ENCODE data around the gene AMBP. TPM values are rescaled to one million over a fixed set of nuclear protein-coding genes. Genes with fewer than 3 reads are reported as not detected.

The AMBP gene
- total RNA-seq, 1 experiment from 2014 or later = 0.20 TPM

- Mint-ChIP-seq H3K4me3 (no peak overlapping the region), H3K9me3 (peaks cover 18 to 20% of the 10 kb centered on the region in 2 experiments), H3K4me1 (peaks cover 7% of the 10 kb centered on the region in 2 experiments), H3K27me3 (ENCODE audit: low read depth) (no peaks in the 10 kb centered on the region), H3K27ac (no peak overlapping the region; a peak in 1 of 7 replicates), H3K36me3 (ENCODE audit: insufficient read depth in 1 of 3, low read depth in 3 of 3) (peaks cover 39 to 62% (median 52%) of the 10 kb centered on the region in 3 experiments)
- no peak overlapping the region for H2BK20ac ChIP-seq (ENCODE audit: low read depth, low read length, poor library complexity, severe bottlenecking)
- H2BK12ac ChIP-seq (ENCODE audit: insufficient read length, low read depth, low read length) = no peak overlapping the region
- H3K9me3 ChIP-seq (ENCODE audit: control insufficient read depth, low read depth, low read length) = no peaks in the 10 kb centered on the region
- no peak overlapping the region for H2BK5ac ChIP-seq (ENCODE audit: insufficient read length, low read length)
- no peak overlapping the region for H2AK5ac ChIP-seq (ENCODE audit: insufficient read length, low read length)
- H3K23me2 ChIP-seq (ENCODE audit: insufficient read length, low read depth, low read length, poor library complexity, severe bottlenecking) = no peaks in the 10 kb centered on the region
- no peaks in the 10 kb centered on the region for H3K4me1 ChIP-seq (ENCODE audit: insufficient read depth, low read length)
- H2BK120ac ChIP-seq (ENCODE audit: low read depth, low read length, poor library complexity, severe bottlenecking) = no peak overlapping the region
- no peak overlapping the region for H2BK15ac ChIP-seq (ENCODE audit: low read depth, low read length)
- DNase-seq = no peak
- H4K5ac ChIP-seq (ENCODE audit: insufficient read length, low read depth, low read length) = no peak overlapping the region
- no peak overlapping the region for H2AFZ ChIP-seq (ENCODE audit: low read length)
- no peak overlapping the region for H3K14ac ChIP-seq (ENCODE audit: insufficient read depth, low read length)
- H3K27ac ChIP-seq (ENCODE audit: insufficient read length, low read depth, low read length) = no peak overlapping the region
- TF ChIP-seq, protein P1, sequence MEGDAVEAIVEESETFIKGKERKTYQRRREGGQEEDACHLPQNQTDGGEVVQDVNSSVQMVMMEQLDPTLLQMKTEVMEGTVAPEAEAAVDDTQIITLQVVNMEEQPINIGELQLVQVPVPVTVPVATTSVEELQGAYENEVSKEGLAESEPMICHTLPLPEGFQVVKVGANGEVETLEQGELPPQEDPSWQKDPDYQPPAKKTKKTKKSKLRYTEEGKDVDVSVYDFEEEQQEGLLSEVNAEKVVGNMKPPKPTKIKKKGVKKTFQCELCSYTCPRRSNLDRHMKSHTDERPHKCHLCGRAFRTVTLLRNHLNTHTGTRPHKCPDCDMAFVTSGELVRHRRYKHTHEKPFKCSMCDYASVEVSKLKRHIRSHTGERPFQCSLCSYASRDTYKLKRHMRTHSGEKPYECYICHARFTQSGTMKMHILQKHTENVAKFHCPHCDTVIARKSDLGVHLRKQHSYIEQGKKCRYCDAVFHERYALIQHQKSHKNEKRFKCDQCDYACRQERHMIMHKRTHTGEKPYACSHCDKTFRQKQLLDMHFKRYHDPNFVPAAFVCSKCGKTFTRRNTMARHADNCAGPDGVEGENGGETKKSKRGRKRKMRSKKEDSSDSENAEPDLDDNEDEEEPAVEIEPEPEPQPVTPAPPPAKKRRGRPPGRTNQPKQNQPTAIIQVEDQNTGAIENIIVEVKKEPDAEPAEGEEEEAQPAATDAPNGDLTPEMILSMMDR (conservative IDR thresholded peaks at IDR 0.05) = no peak
- H3K18ac ChIP-seq (ENCODE audit: insufficient read length, low read depth, low read length) = no peak overlapping the region
- no peak overlapping the region for H4K91ac ChIP-seq (ENCODE audit: insufficient read length, low read depth, low read length)
- no peak overlapping the region for H3K9ac ChIP-seq (ENCODE audit: extremely low read depth, insufficient read length, low read length)
- no peak overlapping the region for H3K4me2 ChIP-seq (ENCODE audit: insufficient read depth, insufficient read length, low read length)
- no peaks in the 10 kb centered on the region for H3K27me3 ChIP-seq (ENCODE audit: insufficient read depth, low read length)
- H3K4ac ChIP-seq (ENCODE audit: low read depth, low read length) = no peak overlapping the region
- H3K79me2 ChIP-seq (ENCODE audit: insufficient read depth, low read length) = no peaks in the 10 kb centered on the region
- no peaks in the 10 kb centered on the region for H3K79me1 ChIP-seq (ENCODE audit: insufficient read depth, low read depth, low read length, poor library complexity, severe bottlenecking)
- H3T11ph ChIP-seq (ENCODE audit: low read length) = no peak overlapping the region
- no peak overlapping the region for H4K8ac ChIP-seq (replicated peaks; ENCODE audit: insufficient read length, low read depth, low read length)
- H3K56ac ChIP-seq (ENCODE audit: insufficient read length, low read depth, low read length) = no peak overlapping the region
- H3K23ac ChIP-seq (ENCODE audit: insufficient read length, low read depth, low read length) = no peak overlapping the region
- no CpG with 5 or more reads among the region's 5 CpGs for WGBS (ENCODE audit: extremely low coverage, insufficient read length, low lambda C conversion rate)
- H4K20me1 ChIP-seq (ENCODE audit: control insufficient read depth, insufficient read depth, insufficient read length) = no peaks in the 10 kb centered on the region
Measured at GRCh38 chr9:114025760-114026159, 52.3 kb downstream of the AMBP start.
